GM13977 (cell line): ENCODE measurements around the gene HMGB1.
A peak's percentile ranks its signal among the peaks of the same experiment; 100 is the strongest.

ENCODE experiments used
- DNase-seq: peaks from one replicate; pipeline ENCODE4 v3.0.0; 2012; ENCODE audit warnings: low spot score
- CTCF ChIP-seq: IDR thresholded peaks from 2 replicates; pipeline ENCODE4 v1.5.1; 2012; ENCODE audit warnings: mild to moderate bottlenecking, control low read depth; ENCODE audit not compliant: insufficient read depth; ENCODE audit errors: extremely low read depth, missing control alignments
- in situ Hi-C: fragments of 300-500 bp; cut with MboI; formaldehyde crosslinking; loops from one replicate; pipeline ENCODE4 v1.12.0; 2022; ENCODE audit warnings: low sequenced_read_pairs, low pct_unique_long_range_greater_than_20kb, mixed read lengths, inconsistent platforms; ENCODE audit not compliant: unreplicated experiment

Gene HMGB1

GRCh38 chr13:30422054-30422839 is 43.5 kb downstream of the HMGB1 start, which contains the start of gene UBE2L5:
TSS of gene UBE2L5 (plus strand) at chr13:30422493. CDS start at chr13:30427991, 5,498 bp downstream.
- DNase-seq = peak; percentile 67
- in situ Hi-C loops = no loop called here
- TF ChIP-seq CTCF = no peak

- peak; percentile 64 for DNase-seq
- no peak for TF ChIP-seq CTCF
- in situ Hi-C loops = no loop called here
Observed at GRCh38 chr13:30421093-30422053, 44.4 kb downstream of the HMGB1 start.

- no peak for DNase-seq
- no peak for TF ChIP-seq CTCF
- in situ Hi-C loops = no loop called here
Observed at GRCh38 chr13:30418717-30419459, 46.8 kb downstream of the HMGB1 start.

GRCh38 chr13:30418075-30418716 is 47.5 kb downstream of the HMGB1 start:
- DNase-seq = no peak
- in situ Hi-C loops = no loop called here
- no peak for TF ChIP-seq CTCF

GRCh38 chr13:30416471-30416870 is 49.3 kb downstream of the HMGB1 start:
- TF ChIP-seq CTCF = no peak
- in situ Hi-C loops = no loop called here
- DNase-seq = no peak
